Hematopoietic multipotent progenitor cell treated with erythropoietin and hydrocortisone succinate and interleukin-3 and kit ligand, for 15 days (in vitro differentiated cells): Measurements from ENCODE around the gene ATXN7L1.
"Not testable (repeated sequence)": the region's sequence is repeated elsewhere in the genome, so short reads cannot be mapped to it uniquely, and the experiment has no call there.

ENCODE experiments used
- DNase-seq: peaks from one replicate; pipeline ENCODE4 v3.0.0-alpha.2; 2015; ENCODE audit warnings: low spot score

Gene ATXN7L1

GRCh38 chr7:105703207-105703930 is 173.0 kb downstream of the ATXN7L1 start:
- no peak for DNase-seq

- DNase-seq = no peak
Measured at GRCh38 chr7:105699568-105700236, 176.7 kb downstream of the ATXN7L1 start.

- no peak for DNase-seq
Measured at GRCh38 chr7:105698531-105698930, 177.9 kb downstream of the ATXN7L1 start.

GRCh38 chr7:105697753-105698152 is 178.6 kb downstream of the ATXN7L1 start:
- DNase-seq = no peak

DNA sequence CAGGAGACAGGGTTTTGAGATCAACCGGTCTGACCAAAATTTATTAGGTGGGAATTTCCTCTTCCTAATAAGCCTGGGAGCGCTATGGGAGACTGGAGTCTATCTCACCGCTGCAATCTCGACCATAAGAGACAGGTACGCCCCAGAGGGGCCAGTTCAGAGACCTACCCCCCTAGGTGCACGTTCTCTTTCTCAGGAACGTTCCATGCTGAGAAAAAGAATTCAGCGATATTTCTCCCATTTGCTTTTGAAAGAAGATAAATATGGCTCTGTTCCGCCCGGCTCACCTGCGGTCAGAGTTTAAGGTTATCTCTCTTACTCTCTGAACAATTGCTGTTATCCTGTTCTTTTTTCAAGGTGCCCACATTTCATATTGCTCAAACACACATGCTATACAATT is 179.2 kb downstream of the ATXN7L1 start:
- DNase-seq = not testable (repeated sequence)

DNA sequence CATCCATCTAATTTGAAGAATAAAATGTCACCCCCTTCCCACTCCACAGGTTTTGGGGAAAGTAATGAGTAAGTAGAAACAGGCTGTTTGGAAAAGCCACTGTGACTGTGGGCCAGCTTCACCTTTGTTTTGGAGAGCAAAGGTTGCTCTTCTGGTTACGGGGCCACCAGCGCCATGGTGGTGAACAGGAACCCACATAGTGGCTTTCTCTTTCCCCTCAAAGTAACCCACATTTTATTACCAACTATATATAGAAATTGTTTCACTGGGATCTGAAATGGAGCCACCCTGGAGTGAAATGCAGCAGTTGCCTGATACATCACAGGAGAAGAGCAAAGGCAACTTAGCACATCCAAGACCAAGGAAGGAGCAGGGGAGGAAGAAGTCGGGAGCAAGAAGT is 182.8 kb downstream of the ATXN7L1 start:
- no peak for DNase-seq

- no peak for DNase-seq
Measured at GRCh38 chr7:105691680-105692564, 184.5 kb downstream of the ATXN7L1 start.

- no peak for DNase-seq
Measured at GRCh38 chr7:105691082-105691679, 185.2 kb downstream of the ATXN7L1 start.

DNA sequence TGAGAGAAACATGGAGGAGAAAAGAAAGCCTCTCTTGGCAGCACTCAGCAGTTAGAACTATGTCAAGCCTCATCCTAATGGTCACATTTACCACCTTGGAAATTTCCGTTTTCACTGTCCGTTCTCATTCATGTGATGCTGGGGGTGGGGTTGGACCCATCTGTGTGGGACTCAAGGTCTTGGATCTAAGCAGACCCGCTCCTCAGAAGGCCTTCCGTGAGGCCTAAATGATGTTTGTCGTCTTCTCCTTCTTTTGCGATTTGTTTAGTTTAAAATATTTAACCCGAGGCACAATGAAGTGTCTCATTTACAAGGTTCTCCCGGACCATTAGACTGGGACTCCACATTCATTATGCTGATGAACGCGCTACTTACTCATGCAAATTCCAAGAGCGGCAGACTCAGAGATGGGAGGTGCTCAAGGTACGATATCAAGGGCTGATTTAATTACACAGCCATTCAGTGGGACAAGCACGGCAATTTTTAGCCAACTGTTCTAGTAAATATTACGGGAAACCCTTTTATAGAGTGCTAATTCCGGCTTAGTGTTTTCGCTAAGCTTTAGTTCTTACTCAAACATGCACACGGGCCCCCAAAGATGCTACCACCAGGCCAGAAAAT is 186.0 kb downstream of the ATXN7L1 start:
- no peak for DNase-seq

DNA sequence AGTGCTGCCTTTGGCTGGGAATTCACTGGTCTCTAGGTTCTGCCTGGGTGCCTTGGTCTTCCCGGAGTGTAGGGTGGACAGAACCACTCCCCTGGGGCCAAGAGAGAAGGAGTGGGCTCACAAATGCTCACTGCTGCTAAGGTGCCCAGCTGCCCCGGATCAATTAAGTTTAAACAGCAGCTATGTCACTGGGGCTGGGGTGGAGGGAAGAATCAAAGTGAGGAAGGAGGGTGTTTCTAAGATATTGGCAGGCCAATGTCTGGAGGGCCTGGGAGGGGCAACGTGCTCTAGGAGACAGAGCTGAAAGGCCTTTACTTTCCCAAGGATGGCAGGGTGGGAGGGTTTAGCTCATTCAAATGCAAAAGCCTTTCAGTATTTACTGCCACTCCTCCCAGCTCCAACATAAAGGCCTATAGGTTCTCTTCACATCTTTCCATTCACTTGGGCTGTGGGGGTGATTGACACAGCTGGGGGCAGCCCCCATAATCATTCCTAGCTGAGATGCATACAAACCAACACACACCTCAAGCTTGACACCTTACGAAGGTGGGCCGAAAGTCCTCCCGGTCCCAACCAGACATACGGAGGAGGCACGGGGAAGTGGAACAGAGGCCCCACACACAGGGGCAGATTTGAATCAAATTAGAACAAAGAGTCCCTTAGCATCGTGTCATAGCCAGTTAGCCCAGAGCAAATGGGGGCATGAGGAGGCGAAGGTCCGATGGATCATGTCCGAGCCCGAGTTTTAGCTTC is 187.2 kb downstream of the ATXN7L1 start:
- no peak for DNase-seq

- DNase-seq = no peak
Measured at GRCh38 chr7:105688617-105689016, 187.8 kb downstream of the ATXN7L1 start.

- no peak for DNase-seq
Measured at GRCh38 chr7:105685161-105685560, 191.2 kb downstream of the ATXN7L1 start.

DNA sequence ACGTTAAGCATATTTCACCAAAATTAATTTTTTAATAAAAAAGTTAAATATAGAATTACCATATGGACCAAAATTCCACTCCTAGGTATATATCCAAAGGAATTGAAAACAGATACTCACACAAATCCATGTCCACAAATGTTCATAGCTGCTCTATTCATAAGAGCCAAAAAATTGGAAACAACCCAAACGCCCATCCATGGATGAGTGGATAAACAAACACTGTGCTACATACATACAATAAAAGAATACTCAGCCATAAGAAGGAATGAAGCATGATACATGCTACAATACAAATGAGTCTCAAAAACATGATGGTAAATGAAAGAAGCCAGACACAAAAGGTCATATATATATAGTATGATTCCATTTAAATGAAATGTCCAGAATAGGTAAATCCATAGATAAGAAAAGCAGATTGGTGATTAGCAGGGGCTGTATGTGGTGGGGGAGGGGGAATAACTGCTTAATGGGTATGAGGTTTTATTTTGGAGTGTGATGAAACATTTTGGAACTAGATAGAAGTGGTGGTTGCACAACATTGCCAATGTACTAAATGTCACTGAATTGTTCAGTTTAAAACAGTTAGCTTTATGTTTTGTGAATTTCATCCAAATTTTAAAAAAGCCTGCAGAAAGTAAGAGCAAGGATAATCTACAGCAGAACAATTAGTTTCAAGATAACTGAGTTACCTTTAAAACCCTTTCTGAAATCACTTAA is 193.9 kb downstream of the ATXN7L1 start:
- no peak for DNase-seq

DNA sequence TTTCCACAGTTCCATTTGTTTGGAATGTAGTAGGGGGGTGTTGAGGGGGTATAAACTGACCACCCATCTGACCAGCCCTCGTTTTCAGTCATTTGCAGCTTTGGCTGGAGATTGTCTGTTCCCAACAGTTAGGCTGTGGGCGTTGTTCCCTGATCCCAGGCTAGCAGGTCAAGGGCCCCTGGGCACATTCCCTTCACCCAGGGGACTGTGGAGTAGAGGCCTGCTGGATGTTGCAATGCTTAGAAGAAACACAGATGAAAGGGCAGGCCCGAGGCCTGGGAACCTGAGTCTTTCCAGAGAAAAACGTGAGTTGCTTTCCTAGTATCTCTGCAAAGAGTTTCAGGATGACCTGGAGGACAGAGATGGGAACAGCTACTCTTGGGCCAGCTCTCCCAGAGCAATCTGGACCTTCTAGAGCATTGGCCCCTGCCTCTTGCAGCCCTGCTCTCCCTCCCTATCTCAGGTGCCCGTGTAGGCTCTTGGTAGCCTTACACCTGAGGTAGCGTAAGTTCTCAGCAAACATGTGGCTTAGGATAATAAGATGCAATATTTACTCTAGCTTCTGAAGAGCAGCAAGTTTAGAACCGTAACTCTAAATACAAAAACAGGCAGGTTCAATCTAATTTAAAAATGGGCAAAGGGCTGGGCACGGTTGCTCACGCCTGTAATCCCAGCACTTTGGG is 195.8 kb downstream of the ATXN7L1 start:
- DNase-seq = no peak

GRCh38 chr7:105678811-105679495 is 197.4 kb downstream of the ATXN7L1 start:
- DNase-seq = peak; percentile 51

DNA sequence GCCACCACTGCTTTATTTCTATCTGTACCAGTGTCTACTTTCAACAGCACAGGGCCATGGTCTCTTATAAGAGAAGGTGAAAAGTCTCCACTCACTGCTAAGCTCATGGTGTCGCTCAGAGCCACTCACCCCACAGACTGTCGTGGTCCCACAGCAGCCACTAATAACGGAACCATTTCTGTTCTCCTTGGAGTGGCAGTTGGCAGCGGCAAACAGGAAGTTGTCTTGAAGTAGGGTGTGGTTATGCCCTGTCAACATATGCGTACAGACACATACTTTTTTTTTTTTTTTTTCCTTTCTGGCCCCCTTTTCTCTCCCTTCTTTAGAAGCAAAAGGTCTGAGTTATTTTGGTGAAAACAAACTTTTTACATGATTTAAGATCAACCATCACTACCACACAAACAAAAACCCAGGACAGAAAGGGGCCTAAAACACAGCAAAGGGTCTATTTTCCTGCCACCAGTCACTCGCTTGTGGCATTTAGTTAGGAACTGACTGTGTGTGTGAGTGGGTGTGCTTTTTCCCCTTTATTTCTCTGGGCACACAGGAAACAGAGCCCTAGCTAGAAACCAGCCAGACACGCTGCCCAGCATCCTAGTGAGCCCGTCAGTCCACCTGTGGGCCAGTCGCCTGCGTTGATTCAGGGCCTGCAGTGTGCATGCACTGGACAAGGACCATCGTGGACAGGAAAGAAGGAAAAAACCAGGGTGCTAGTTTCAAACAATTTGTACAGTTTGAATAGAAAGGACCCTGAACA is 198.4 kb downstream of the ATXN7L1 start:
- peak; percentile 66 for DNase-seq

DNA sequence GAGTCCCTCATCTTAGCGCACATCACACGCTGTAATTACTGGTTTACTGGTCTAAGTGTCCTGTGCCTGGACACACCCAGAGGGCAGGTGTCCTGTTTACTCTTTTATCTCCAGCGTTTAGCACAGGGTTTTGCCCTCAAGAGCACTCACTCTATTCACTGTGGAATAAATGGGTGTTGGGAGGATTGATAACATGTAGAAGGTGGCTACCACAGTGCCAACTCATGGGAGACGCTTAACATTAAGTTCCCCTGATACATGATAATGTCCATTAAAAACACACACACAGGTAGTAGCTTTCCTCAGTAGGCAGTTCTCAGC is 199.0 kb downstream of the ATXN7L1 start:
- peak; percentile 36 for DNase-seq

- DNase-seq = no peak
Measured at GRCh38 chr7:105675934-105676371, 200.4 kb downstream of the ATXN7L1 start.
